ENCODE results near the gene PERM1.
"Not testable (repeated sequence)": the region's sequence is repeated elsewhere in the genome, so short reads cannot be mapped to it uniquely, and the experiment has no call there.

The PERM1 gene, protein sequence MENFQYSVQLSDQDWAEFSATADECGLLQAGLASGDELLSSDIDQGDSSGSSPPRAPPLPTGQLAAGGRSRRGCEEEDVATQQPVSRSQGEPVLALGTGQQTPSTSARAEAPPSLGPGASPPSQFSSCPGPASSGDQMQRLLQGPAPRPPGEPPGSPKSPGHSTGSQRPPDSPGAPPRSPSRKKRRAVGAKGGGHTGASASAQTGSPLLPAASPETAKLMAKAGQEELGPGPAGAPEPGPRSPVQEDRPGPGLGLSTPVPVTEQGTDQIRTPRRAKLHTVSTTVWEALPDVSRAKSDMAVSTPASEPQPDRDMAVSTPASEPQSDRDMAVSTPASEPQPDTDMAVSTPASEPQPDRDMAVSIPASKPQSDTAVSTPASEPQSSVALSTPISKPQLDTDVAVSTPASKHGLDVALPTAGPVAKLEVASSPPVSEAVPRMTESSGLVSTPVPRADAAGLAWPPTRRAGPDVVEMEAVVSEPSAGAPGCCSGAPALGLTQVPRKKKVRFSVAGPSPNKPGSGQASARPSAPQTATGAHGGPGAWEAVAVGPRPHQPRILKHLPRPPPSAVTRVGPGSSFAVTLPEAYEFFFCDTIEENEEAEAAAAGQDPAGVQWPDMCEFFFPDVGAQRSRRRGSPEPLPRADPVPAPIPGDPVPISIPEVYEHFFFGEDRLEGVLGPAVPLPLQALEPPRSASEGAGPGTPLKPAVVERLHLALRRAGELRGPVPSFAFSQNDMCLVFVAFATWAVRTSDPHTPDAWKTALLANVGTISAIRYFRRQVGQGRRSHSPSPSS

DNA sequence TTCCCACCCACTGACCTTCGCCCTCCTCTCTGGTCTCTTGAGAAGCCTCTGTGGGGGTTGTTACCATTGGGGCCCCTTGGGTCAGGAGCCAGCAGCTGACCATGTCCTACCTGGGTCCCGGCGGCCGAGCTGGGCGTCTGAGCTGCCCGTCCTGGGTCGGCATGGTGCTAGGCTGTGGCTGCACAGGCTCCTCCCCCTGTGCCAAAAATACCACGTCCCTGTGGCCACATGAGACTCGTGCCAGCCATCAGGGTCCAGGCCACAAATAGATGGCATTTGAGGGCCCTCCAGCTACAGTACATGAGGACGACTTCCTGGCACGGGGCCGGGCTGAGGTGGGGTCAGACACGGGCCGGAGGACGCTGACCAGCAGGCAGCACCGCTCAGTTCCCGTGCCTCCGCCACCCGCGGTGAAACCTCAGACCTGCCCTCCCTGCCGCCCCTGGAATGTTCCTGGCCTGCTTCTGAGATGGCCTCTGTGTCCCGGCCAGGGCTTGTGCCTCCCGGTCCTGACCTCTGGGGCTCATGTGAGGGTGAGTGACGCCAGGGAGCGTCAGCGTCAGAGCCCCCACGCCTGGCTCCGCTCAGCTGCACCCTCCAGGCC, at the start of gene PERM1:
Gene PERM1, minus strand, starts transcription at position 139 of the 604 bp plus-strand sequence. CDS start 1,064 bp downstream, outside the sequence.
- DNase-seq = no peak

DNA sequence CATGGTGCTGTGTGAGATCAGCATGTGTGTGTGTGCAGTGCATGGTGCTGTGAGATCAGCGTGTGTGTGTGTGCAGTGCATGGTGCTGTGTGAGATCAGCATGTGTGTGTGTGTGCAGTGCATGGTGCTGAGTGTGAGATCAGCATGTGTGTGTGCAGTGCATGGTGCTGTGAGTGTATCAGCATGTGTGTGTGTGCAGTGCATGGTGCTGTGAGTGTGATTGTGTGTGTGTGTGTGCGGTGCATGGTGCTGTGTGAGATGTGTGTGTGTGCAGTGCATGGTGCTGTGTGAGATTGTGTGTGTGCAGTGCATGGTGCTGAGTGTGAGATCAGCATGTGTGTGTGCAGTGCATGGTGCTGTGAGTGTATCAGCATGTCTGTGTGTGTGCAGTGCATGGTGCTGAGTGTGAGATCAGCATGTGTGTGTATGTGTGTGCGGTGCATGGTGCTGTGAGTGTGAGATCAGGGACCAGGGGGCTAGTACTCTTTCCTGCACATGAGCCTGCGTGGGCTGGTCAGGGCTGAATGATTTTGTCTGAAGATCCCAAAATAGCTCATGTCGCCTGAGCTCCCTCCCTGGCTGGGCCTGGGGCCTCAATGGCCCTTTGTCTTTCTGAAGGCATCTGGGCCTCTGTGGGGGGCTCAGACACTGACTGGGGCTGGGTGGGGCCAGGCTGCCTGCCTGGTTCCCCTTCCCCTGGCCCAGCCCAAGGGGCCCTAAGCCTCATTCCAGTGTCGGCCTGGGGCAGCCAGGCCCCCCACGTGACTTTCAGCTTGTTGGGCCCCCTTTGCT, 49.2 kb upstream of the PERM1 start:
- not testable (repeated sequence) for DNase-seq

DNA sequence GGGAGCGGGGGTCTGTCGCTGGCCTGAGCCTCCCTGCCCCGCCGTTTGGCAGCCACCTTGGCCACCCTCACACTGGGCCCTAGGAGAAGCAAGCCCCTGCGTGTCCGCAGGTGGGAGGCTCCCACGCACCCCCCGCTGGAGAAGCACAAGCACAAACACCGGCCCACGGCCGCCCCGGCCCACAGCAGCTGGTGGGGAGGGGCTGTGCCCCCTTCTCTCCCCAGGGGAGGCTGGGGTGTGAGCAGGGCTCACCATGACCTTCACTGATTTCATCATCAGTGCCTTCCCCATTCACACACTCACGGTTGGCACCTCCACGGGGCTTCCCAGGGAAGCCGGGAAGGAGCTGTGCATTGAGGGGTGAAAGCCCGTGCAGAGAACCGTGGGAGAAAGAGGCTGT, 45.9 kb upstream of the PERM1 start:
- no peak for DNase-seq

DNA sequence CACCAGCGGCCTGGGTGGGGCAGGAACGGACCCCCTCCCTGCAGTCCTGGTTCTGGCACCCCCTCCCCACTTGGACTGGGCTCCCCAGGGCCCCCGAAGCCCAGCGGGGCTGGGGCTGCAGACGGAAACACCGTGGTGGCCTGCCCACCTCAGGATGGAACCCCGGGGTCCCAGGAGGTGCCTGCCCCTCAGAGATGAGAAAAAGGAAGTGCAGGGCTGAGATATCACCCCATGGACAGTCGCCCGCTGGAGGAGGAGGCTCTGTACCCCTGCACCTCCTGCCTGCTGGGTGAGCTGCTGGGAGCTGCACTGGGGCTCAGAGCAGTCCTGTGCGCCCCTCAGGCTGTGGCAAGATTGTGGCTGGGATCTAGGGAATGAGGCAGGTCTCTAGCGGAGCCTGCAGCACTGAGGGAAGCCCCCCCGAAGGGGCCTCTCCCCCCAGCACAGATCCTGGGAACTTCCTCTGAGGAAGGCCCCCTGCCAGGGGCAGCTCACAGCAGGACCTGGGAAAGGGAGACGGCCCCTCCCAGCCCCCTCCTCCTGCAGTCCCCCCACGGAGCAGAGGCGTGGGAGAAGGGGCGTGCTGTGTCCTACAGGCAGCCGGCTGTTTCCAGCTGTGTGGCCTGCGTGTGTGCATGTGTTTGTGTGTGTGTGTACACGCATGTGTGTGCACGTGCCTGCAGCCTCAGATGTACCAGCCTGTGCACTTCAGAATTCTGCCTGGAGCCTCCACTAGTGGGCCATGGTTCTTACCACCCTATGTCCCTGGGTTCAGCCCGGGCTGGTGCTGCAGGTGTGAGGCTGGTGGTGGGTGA, 44.9 kb upstream of the PERM1 start:
- DNase-seq = no peak

DNA sequence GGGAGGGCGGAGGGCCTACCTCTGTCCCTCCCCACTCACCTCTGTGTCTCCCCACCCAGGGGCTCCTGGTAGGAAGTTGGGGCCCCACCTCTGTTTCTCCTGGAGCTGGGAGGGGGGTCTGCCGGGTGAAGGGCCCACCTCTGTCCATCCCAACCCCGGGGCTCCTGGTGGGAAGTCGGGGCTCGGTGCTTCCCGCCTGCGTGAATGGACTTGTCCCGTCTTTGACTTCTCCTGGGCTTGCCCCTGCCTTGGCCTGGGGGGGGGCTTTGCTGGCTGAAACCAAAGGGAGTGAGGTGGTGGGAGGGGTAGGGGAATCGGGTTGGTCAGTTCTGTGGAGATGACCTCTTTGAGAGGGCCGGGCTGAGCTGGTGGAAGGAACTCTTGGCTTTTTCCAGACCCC, 43.8 kb upstream of the PERM1 start:
- no peak for DNase-seq

DNA sequence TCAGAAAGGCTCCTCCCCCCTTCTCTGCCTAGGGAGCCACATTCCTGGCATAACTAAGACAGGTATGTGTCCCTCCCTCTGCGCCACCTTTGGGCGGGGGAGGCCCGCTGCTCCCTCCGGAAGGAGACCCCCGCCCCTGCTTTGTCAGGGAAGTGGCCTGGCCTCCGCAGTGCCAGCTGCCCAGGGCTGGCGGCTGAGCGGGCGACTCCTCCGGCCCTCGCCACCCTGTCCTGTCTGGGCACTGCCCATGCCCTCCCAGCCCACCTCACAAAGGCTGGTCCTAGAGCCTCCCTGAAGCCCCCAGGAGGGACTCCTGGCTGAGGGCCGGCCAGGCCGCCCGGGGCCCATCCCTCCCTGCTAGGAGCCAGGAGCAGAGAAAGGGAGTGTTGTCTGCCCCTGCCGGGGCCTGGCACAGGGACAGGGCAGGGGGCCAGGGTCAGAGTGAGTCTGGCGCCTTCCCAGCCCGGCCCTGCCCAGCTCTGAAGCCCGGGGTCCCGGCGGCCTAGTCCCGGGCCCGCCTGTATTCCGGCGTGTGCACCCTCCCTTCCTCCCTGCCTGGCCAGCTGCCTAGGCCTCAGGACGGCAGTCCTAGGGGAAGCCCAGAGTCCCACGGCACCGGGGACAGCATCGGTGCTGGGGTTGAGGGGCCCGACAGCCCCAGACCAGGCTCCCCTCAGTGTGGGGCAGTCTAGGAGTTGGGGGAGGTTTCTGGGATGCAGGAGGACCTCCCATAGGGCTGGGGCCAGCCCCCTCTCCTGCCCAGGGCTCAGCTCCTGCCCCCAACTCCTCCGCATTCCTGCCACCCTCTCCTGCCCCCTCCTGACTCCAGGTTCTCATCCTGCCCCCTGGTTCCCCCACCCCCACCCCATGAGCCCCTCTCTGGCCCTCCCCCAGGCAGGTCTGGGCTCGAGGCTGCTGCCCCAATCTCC, 43.1 kb upstream of the PERM1 start:
- DNase-seq = no peak

DNA sequence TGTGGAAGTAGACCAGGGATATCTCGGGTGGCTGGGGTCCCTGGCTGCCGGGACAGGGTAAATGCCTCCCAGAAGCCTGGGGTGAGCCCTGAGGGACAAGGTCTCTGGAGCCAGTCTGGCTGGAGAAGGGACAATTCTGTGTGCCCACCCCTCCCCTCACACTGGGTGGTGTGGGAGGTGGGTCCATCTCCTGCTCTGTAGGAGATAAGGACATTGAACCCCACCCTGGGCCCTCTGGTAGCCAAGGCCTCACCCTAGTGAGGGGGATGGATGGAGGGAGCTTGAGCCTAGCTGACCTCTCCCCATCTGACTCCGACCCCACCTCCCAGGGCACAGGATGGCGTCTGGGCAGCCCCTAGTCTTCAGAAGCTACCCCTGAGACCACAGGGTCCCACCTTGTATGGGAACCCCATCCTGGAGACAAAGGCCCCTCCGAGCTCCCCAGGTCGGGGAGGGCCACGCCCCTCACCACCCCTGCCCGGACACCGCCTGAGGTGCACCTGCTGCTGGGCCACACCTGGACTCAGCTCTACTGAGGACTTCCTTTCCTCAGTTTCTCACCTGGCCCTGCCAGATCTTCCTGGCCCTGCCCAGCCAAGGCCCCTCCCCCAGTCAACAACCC, 42.4 kb upstream of the PERM1 start:
- no peak for DNase-seq

DNA sequence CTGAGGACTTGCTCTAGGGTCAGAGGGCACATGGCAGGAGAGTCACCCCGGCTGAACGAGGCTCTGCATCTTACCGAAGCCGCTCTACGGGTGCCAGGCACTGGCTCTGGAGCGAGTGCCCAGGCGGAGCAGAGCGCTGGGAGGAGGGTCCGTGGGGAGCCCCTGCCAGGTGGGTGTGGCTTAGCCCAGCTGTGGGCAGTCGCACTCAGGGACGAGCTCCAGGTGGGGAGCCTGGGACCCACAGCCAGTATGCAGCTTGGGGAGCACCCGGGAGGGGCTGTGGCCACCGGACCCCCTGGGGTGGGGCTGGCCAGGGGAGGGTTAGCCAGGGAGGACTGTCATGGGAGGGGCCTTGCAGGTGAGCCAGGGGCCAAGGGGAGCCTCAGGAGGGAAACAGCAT, 41.8 kb upstream of the PERM1 start:
- no peak for DNase-seq

DNA sequence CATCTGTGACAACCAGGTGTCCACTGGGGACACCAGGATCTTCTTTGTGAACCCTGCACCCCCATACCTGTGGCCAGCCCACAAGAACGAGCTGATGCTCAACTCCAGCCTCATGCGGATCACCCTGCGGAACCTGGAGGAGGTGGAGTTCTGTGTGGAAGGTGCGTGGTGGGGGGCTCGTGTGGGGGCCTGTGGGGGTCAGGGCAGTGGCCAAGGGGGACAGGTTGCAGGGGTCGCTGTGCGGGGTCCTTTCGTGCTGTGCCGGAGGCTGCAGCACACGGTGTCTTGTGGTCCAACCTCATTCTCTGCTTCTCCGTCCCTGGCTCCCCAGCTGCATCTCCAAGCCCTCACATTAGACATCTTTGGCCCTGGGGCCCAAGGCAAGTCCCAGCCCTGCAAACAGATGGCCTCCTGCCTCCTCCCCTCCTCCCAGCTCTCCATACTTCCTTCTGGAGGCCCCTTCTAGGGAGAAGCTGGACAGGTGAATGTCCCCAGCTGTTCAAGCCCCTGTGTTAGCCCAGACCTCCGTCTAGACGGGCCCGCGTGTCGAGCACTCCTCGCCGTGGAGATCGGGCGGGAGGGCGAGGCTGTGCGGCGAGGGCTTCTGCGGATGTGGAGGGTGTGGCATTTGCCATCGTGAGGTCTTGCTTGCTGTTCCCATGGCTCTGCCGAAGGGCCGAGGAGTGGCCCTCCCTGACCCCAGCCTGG, 40.6 kb upstream of the PERM1 start:
- no peak for DNase-seq

DNA sequence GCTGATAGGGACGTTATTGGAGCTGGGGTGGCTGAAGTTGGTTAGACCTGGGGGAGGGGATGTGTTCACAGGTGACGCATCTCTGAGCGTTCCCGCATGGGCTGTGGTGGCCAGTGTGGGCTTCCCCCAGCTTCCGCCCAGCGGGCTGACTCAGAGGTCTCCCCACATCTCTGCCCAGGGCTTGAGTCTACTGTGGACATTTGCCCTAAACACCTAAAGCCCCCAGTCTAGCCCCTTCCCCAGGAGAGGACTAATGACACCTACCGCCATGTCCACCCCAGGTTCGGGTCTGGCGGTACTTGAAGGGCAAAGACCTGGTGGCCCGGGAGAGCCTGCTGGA, 40.0 kb upstream of the PERM1 start:
- DNase-seq = no peak

DNA sequence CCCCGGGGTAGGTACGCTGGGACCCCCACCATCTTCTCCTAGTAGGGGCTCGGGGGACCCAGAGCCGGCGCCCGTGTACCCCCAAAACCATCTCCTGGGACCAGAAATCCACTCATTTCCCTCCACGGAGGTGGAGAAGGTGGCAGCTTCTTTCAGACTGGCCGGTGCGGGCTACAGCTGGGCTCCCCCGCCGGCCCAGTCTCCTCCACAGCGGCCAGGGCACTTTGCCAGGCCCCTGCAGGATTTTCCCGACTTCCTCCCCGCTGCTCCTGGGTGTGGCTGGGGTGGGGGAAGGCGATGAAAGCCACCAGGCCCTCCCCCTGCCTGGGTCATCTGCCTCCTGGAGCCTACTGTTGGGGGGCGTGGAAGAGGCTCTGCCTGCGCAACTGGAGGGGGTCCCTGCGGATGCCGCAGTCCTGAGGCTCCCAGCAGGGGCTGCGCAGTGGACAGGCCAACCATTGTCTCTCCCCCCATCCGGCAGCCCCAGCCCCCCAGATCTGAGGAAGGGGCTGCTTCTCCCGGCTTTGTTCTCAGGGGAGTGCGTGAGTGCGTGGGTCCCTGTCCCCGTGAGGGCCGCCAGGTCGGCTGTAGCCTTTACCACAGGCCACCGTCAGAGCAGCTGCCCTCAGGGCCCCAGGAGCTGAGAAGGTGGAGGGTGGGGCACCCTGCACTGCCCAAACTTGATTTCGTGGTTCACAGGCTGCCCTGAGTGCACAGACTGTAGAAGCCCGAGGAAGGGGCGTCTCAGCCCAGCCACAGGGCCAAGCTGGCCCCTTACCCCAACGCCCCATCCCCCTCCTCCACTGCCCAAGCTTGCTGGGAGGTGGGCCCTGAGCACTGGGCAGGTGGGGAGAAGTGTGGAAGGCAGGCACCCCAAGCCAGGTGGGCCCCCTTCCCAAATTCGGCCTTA, 39.4 kb upstream of the PERM1 start:
- DNase-seq = no peak

DNA sequence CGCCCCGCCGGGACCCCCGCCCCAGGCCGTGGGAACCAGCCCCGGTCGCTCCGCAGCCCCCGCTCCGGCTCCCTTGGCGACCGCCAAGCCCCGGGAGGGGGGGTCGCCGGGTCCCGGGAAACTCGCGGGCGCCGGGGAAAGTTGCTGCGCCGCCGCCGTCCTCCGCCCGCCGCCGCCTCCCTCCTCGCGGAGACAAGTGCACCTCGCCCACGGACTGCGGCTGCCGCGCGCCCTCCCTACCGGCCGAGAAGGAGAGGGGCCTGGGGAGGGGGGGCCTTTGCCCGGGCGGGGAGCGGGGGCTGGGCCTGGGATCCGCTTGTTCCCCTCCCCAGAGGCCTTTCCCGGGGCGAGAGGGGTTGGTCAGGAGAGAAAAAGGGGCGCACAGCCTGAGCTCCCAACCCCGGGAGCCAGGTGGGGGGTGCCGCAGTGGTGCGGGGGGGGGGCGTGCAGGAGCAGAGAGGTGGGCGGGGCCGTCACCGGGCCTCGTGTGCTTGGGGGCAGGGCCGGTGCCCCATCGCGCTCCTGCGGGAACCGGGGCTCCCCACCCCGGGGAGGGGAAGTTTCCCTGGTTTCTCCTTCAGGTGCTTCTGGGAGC, 38.6 kb upstream of the PERM1 start:
- peak; percentile 33 for DNase-seq

DNA sequence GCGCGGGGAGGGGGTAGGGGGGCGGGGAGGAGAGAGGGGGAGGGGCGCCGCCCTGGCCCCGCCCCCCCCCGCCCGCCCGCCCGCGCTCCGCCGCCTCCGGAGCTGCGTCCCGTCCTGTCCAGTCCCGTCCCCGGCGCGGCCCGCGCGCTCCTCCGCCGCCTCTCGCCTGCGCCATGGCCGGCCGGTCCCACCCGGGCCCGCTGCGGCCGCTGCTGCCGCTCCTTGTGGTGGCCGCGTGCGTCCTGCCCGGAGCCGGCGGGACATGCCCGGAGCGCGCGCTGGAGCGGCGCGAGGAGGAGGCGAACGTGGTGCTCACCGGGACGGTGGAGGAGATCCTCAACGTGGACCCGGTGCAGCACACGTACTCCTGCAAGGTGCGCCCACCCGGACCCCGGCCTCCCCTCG, 38.1 kb upstream of the PERM1 start, which contains the start of gene AGRN:
Gene AGRN, plus strand, starts transcription at position 121 of the 405 bp plus-strand sequence. Its CDS starts 53 bp downstream, at position 174.
- no peak for DNase-seq

DNA sequence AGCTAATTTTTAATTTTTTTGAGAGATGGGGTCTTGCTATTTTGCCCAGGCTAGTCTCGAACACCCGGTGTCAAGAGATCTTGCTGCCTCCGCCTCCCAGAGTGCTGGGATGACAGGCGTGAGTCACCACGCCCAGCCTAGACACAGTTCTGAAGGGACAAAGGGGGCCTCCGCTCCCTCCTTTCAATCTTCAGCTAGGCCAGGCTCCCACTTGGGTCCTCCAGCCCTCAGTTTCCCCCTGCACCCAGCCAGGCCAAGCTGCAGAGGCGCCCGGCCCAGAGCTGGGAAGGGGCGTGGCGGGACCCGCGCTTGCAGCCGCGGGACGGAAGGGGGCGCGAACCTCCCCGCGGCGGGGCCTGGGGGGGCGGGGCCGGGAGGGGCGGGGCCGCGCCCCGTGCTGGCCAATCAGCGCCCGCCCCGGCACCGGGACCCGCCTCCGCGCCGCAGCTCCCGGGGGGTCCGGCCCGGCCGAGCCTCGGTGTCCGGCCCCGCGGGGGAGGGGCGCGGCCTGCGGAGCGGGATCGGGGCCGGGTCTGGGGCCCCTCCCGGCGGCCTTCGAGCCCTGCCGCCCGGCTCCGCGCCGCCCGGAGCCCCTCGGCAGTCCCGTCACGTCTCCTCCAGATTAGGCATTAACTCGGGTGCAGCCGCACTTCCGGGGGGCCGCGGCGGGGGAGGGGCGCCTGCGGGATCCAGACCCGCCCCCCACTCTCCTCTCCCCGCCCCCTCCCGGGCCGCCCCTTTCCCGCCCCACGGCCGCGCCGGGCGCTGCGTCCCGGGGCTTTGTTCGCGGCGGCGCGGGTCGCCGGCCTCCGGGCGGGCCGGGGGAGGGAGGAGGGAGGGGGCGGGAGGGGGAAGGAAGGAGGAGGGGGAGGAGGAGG, 37.5 kb upstream of the PERM1 start:
- peak; percentile 90 for DNase-seq

DNA sequence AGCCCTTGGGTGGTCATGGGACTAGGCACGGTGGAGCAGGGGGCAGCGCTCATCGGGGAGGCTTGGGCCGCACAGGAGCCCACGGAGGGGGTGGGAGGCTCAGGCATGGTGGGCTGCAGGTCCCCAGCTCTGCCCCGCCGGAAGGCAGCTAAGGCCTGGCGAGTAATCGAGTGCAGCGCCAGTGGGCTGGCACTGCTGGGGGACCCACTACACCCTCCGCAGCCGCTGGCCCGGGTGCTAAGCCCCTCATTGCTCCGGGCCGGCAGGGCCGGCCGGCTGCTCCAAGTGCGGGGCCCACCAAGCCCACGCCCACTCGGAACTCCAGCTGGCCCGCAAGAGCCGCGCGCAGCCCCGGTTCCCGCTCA, 36.4 kb upstream of the PERM1 start:
- DNase-seq = not testable (repeated sequence)

DNA sequence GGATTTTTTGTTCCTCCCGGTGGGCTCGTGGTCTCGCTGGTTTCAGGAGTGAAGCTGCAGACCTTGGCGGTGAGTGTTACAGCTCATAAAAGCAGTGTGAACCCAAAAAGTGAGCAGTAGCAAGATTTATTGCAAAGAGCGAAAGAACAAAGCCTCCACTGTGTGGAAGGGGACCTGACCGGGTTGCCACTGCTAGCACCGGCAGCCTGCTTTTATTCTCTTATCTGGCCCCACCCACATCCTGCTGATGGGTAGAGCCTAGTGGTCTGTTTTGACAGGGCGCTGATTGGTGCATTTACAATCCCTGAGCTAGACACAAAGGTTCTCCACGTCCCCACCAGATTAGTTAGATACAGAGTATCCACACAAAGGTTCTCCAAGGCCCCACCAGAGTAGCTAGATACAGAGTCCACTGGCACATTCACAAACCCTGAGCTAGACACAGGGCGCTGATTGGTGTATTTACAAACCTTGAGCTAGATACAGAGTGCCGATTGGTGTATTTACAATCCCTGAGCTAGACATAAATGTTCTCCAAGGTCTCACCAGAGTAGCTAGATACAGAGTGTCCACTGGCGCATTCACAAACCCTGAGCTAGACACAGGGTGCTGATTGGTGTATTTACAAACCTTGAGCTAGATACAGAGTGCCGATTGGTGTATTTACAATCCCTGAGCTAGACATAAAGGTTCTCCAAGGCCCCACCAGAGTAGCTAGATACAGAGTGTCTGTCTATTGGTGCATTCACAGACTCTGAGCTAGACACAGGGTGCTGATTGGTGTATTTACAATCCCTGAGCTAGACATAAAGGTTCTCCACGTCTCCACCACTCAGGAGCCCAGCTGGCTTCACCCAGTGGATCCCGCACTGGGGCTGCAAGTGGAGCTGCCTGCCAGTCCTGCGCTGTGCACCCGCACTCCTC, 35.8 kb upstream of the PERM1 start:
- not testable (repeated sequence) for DNase-seq

Measured in CD4-positive, alpha-beta T cell treated with Interleukin-17A for 4 hours (primary cell).